G401 (cell line): ENCODE data around the gene PIK3CB. TPM values are rescaled to one million over a fixed set of nuclear protein-coding genes. Genes with fewer than 3 reads are reported as not detected.

ENCODE experiments used
- total RNA-seq: library from RNA; depleted of rRNA; stranded (reverse); fragments of >200 nt; shearing (Covaris generic); gene quantifications from 2 replicates; pipeline ENCODE4 v1.2.3, GENCODE V29; 2014; rRNA removed

The PIK3CB gene
- total RNA-seq, 1 experiment from 2014 or later: 25.4 TPM

Other genes with a start within 250 kb of the PIK3CB start
- gene CEP70, start 240.7 kb downstream of the PIK3CB start, total RNA-seq: 22.3 and 35.3 TPM in 2 replicates
- 23.8 and 26.2 TPM in 2 replicates for gene FAIM, start 226.2 kb downstream of the PIK3CB start, total RNA-seq
- gene FOXL2, start 112.2 kb upstream of the PIK3CB start, total RNA-seq: 0.06 TPM in 1 of 2 replicates, not detected in the other
- 1.2 TPM in 1 of 2 replicates, not detected in the other for gene FOXL2NB, start 112.3 kb upstream of the PIK3CB start, total RNA-seq
- gene PRR23A, start 171.3 kb upstream of the PIK3CB start, total RNA-seq: not detected in 2 replicates
- not detected in 2 replicates for gene PRR23B, start 186.0 kb upstream of the PIK3CB start, total RNA-seq
- gene PRR23C, start 210.0 kb upstream of the PIK3CB start, total RNA-seq: not detected in 2 replicates